Osteoblast (primary cell): ENCODE measurements around the gene LHPP. TPM values are rescaled to one million over a fixed set of nuclear protein-coding genes. Genes with fewer than 3 reads are reported as not detected.

Experiments
- DNase-seq: peaks from one replicate; pipeline ENCODE4 v3.0.0; 2011; ENCODE audit warnings: low spot score, mixed read lengths; ENCODE audit not compliant: insufficient read length; ENCODE audit errors: missing footprints
- H2AFZ ChIP-seq: 2 replicates; pipeline ENCODE4 v1.6.0; 2011; ENCODE audit warnings: mild to moderate bottlenecking, low read length
- H3K27ac ChIP-seq: 2 replicates; pipeline ENCODE4 v1.5.1; 2011; ENCODE audit warnings: mild to moderate bottlenecking, low read depth, low read length, moderate library complexity
- H3K27me3 ChIP-seq: 2 replicates; pipeline ENCODE4 v1.6.0; 2012; ENCODE audit warnings: mild to moderate bottlenecking, control low read depth, inconsistent platforms, low read length, moderate library complexity; ENCODE audit not compliant: insufficient read depth
- H3K36me3 ChIP-seq: 2 replicates; pipeline ENCODE4 v1.5.1; 2011; ENCODE audit warnings: mild to moderate bottlenecking, low read length, control low read depth, moderate library complexity; ENCODE audit not compliant: insufficient read depth
- H3K4me1 ChIP-seq: 2 replicates; pipeline ENCODE4 v1.5.1; 2011; ENCODE audit warnings: mild to moderate bottlenecking, low read length, control low read depth, moderate library complexity; ENCODE audit not compliant: insufficient read depth
- H3K4me2 ChIP-seq: 2 replicates; pipeline ENCODE4 v1.6.0; 2011; ENCODE audit warnings: mild to moderate bottlenecking, low read length; ENCODE audit not compliant: insufficient read depth
- H3K4me3 ChIP-seq: fragments of 200-600 bp; sonication (generic); 3 replicates; pipeline ENCODE4 v1.5.1; 2012; ENCODE audit warnings: mild to moderate bottlenecking, low read length, inconsistent platforms; ENCODE audit not compliant: insufficient read depth
- H3K79me2 ChIP-seq: 2 replicates; pipeline ENCODE4 v1.6.0; 2012; ENCODE audit warnings: mild to moderate bottlenecking, low read length, control low read depth, inconsistent platforms; ENCODE audit not compliant: insufficient read depth
- H3K9me3 ChIP-seq: 2 replicates; pipeline ENCODE4 v1.5.1; 2011; ENCODE audit warnings: low read depth, low read length, control low read depth
- H4K20me1 ChIP-seq: 2 replicates; pipeline ENCODE4 v1.6.0; 2012; ENCODE audit warnings: mild to moderate bottlenecking, low read length, control low read depth; ENCODE audit not compliant: insufficient read depth
- CTCF ChIP-seq: IDR thresholded peaks from 2 replicates; pipeline ENCODE4 v1.5.1; 2011; ENCODE audit warnings: mild to moderate bottlenecking, low read depth, low read length, moderate library complexity; ENCODE audit errors: extremely low read depth
- total RNA-seq: library from RNA; depleted of rRNA; stranded (reverse); fragments of >200 nt; gene quantifications from 2 replicates; pipeline ENCODE4 v1.2.3, GENCODE V29; 2012

LHPP gene
- total RNA-seq, 1 donor = 17.7 TPM

- Histone ChIP-seq H4K20me1 (no peaks in the 10 kb centered on the region), H3K27ac (no peak overlapping the region), H3K4me3 (no peak overlapping the region), H3K27me3 (peaks cover 30% of the 10 kb centered on the region), H3K9me3 (no peaks in the 10 kb centered on the region), H3K4me2 (no peak overlapping the region), H3K79me2 (no peaks in the 10 kb centered on the region), H3K4me1 (no peaks in the 10 kb centered on the region), H2AFZ (no peak overlapping the region), H3K36me3 (no peaks in the 10 kb centered on the region)
- DNase-seq = no peak
- no peak for TF ChIP-seq CTCF
Observed at GRCh38 chr10:124458889-124459288, 2.7 kb upstream of the LHPP start.

- H3K27me3 ChIP-seq = peaks cover 25% of the 10 kb centered on the region
- H2AFZ ChIP-seq = no peak overlapping the region
- H3K4me3 ChIP-seq = no peak overlapping the region
- no peaks in the 10 kb centered on the region for H3K79me2 ChIP-seq
- TF ChIP-seq CTCF = no peak
- no peaks in the 10 kb centered on the region for H4K20me1 ChIP-seq
- no peak overlapping the region for H3K4me2 ChIP-seq
- H3K36me3 ChIP-seq = no peaks in the 10 kb centered on the region
- no peak for DNase-seq
- H3K4me1 ChIP-seq = no peaks in the 10 kb centered on the region
- no peak overlapping the region for H3K27ac ChIP-seq
- H3K9me3 ChIP-seq = no peaks in the 10 kb centered on the region
Observed at GRCh38 chr10:124459395-124459794, 2.2 kb upstream of the LHPP start.

- peaks cover 18% of the 10 kb centered on the region for H3K27me3 ChIP-seq
- H3K4me3 ChIP-seq = no peak overlapping the region
- TF ChIP-seq CTCF = no peak
- H3K79me2 ChIP-seq = no peaks in the 10 kb centered on the region
- H3K4me1 ChIP-seq = no peaks in the 10 kb centered on the region
- no peaks in the 10 kb centered on the region for H3K9me3 ChIP-seq
- no peak overlapping the region for H3K4me2 ChIP-seq
- H4K20me1 ChIP-seq = peaks cover 4% of the 10 kb centered on the region
- H3K36me3 ChIP-seq = no peaks in the 10 kb centered on the region
- H2AFZ ChIP-seq = no peak overlapping the region
- no peak for DNase-seq
- no peak overlapping the region for H3K27ac ChIP-seq
Observed at GRCh38 chr10:124460144-124460543, 1.5 kb upstream of the LHPP start.

GRCh38 chr10:124462348-124462695 lies 699 bp downstream of the LHPP start:
- Histone ChIP-seq H4K20me1 (peaks cover 8% of the 10 kb centered on the region), H3K79me2 (no peaks in the 10 kb centered on the region), H3K4me2 (peak overlapping the region; percentile 83), H3K27ac (no peak overlapping the region), H3K27me3 (peaks cover 3% of the 10 kb centered on the region), H3K4me1 (no peaks in the 10 kb centered on the region), H3K36me3 (no peaks in the 10 kb centered on the region), H3K4me3 (peak overlapping the region; percentile 85), H2AFZ (peak overlapping the region; percentile 96), H3K9me3 (no peaks in the 10 kb centered on the region)
- TF ChIP-seq CTCF = no peak
- no peak for DNase-seq
